Type B pancreatic cell (in vitro differentiated cells): ENCODE measurements around the gene NUDT8. TPM values are rescaled to one million over a fixed set of nuclear protein-coding genes. Genes with fewer than 3 reads are reported as not detected.

Source experiments
- DNase-seq: peaks from one replicate; pipeline ENCODE4 v3.0.0; 2021; ENCODE audit warnings: mixed read lengths; ENCODE audit not compliant: unreplicated experiment; ENCODE audit errors: extremely low spot score
- H3K27ac Mint-ChIP-seq: 2 replicates; pipeline ENCODE4 v1.8.0; 2021; ENCODE audit warnings: mild to moderate bottlenecking, mixed read lengths
- H3K27me3 Mint-ChIP-seq: 2 replicates; pipeline ENCODE4 v1.8.0; 2021; ENCODE audit warnings: mixed read lengths
- H3K36me3 Mint-ChIP-seq: 2 replicates; pipeline ENCODE4 v1.8.0; 2021; ENCODE audit warnings: mixed read lengths
- H3K4me1 Mint-ChIP-seq: one replicate; pipeline ENCODE4 v1.8.0; 2021; ENCODE audit warnings: mixed read lengths; ENCODE audit not compliant: unreplicated experiment
- H3K4me3 Mint-ChIP-seq: 2 replicates; pipeline ENCODE4 v1.8.0; 2021; ENCODE audit warnings: mild to moderate bottlenecking, mixed read lengths
- H3K9me3 Mint-ChIP-seq: 2 replicates; pipeline ENCODE4 v1.8.0; 2021; ENCODE audit warnings: mixed read lengths
- total RNA-seq: library from RNA; stranded (reverse); gene quantifications from 2 replicates; pipeline ENCODE4 v1.2.1, GENCODE V29; 2021; ENCODE audit warnings: low replicate concordance
- TF ChIP-seq, protein P1 (sequence below): fragments of 200-600 bp; sonication (generic); conservative IDR thresholded peaks from 2 replicates; pipeline ENCODE4 v1.5.0; 2021; ENCODE audit warnings: antibody characterized with exemption, mild to moderate bottlenecking

The NUDT8 gene
- total RNA-seq, 1 donor from 2014 or later, result 10.3 TPM

DNA sequence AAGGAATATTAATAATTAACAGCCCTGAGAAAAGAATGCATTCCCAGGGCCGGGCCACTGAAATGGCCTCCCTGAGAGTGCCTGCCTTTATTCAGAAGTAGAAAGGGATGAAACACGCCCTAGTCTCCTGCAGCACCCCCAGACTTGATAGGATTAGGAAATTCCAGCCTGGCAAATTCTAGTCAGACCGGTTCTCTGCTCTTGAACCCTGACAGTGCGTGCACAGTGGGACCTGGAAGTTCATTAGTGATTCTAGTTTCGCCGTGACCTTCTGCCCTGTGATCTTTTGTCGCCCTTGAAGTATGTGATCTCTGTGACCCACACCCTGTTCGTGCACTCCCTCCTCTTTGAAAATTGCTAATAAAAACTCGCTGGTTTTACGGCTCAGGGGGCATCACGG lies 48.3 kb downstream of the NUDT8 start:
- DNase-seq, result no peak
- Mint-ChIP-seq H3K27me3 (peaks cover 28% of the 10 kb centered on the region), H3K4me3 (peak overlapping the region; percentile 80), H3K36me3 (peaks cover 11% of the 10 kb centered on the region), H3K27ac (peak overlapping the region; percentile 95), H3K4me1 (peaks cover 49% of the 10 kb centered on the region), H3K9me3 (no peaks in the 10 kb centered on the region)
- TF ChIP-seq, protein P1, sequence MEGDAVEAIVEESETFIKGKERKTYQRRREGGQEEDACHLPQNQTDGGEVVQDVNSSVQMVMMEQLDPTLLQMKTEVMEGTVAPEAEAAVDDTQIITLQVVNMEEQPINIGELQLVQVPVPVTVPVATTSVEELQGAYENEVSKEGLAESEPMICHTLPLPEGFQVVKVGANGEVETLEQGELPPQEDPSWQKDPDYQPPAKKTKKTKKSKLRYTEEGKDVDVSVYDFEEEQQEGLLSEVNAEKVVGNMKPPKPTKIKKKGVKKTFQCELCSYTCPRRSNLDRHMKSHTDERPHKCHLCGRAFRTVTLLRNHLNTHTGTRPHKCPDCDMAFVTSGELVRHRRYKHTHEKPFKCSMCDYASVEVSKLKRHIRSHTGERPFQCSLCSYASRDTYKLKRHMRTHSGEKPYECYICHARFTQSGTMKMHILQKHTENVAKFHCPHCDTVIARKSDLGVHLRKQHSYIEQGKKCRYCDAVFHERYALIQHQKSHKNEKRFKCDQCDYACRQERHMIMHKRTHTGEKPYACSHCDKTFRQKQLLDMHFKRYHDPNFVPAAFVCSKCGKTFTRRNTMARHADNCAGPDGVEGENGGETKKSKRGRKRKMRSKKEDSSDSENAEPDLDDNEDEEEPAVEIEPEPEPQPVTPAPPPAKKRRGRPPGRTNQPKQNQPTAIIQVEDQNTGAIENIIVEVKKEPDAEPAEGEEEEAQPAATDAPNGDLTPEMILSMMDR, result no peak

DNA sequence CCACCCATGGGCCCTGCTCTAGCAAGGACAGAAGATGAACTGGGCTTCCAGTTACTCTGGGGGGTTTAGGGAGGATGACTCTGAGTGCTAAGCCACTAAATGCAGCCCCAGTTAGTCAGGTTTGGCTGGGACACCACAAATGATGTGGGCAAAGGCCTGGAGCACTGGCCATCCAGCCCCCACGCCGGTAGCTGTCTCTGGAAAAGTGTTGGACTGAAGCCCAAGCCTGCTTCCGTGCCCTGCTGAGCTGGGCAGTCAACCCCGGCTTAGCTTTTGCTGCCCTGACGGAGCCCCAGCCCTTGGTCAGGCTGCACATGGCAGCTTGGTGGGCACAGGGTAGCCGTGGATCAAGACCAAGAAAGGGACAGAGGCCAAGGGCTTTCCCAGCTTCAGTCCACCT lies 51.8 kb downstream of the NUDT8 start:
- Mint-ChIP-seq H3K27ac (no peak overlapping the region), H3K36me3 (no peaks in the 10 kb centered on the region), H3K27me3 (peaks cover 38% of the 10 kb centered on the region), H3K4me1 (peaks cover 41% of the 10 kb centered on the region), H3K9me3 (no peaks in the 10 kb centered on the region), H3K4me3 (no peak overlapping the region)
- DNase-seq, result no peak
- TF ChIP-seq, protein P1, result no peak

Other genes with a start within 250 kb of the NUDT8 start
- gene RAD9A, start 238.0 kb downstream of the NUDT8 start, total RNA-seq, result 29.5 and 41.2 TPM in 2 replicates
- 137 TPM in 2 replicates for gene PPP1CA, start 228.1 kb downstream of the NUDT8 start, total RNA-seq
- 0.87 TPM in 1 of 2 replicates, not detected in the other for gene TBC1D10C, start 225.9 kb downstream of the NUDT8 start, total RNA-seq
- 0.31 and 1.5 TPM in 2 replicates for gene CARNS1, start 214.3 kb downstream of the NUDT8 start, total RNA-seq
- 55.5 and 57.0 TPM in 2 replicates for gene RPS6KB2, start 201.4 kb downstream of the NUDT8 start, total RNA-seq
- 1.1 and 2.0 TPM in 2 replicates for gene PTPRCAP, start 192.3 kb downstream of the NUDT8 start, total RNA-seq
- 77.4 and 90.2 TPM in 2 replicates for gene CORO1B, start 186.5 kb downstream of the NUDT8 start, total RNA-seq
- gene GPR152, start 177.2 kb downstream of the NUDT8 start, total RNA-seq, result not detected in 2 replicates
- not detected in 2 replicates for gene CABP4, start 174.6 kb downstream of the NUDT8 start, total RNA-seq
- gene TMEM134, start 160.7 kb downstream of the NUDT8 start, total RNA-seq, result 41.7 and 46.6 TPM in 2 replicates
- gene AIP, start 146.9 kb downstream of the NUDT8 start, total RNA-seq, result 32.4 and 47.6 TPM in 2 replicates
- gene PITPNM1, start 124.6 kb downstream of the NUDT8 start, total RNA-seq, result 50.4 and 51.7 TPM in 2 replicates
- 34.9 and 37.5 TPM in 2 replicates for gene CDK2AP2, start 121.8 kb downstream of the NUDT8 start, total RNA-seq
- gene CABP2, start 106.5 kb downstream of the NUDT8 start, total RNA-seq, result not detected in 2 replicates
- gene GSTP1, start 46.1 kb downstream of the NUDT8 start, total RNA-seq, result 1,009 and 1,011 TPM in 2 replicates
- 220 and 226 TPM in 2 replicates for gene NDUFV1, start 23.0 kb downstream of the NUDT8 start, total RNA-seq
- not detected in 2 replicates for gene TBX10, start 9.8 kb upstream of the NUDT8 start, total RNA-seq
- 2.2 and 5.8 TPM in 2 replicates for gene ACY3, start 20.8 kb upstream of the NUDT8 start, total RNA-seq
- gene ALDH3B2, start 44.7 kb upstream of the NUDT8 start, total RNA-seq, result 4.8 and 9.4 TPM in 2 replicates